ENCODE data around the gene JOSD2. TPM values are rescaled to one million over a fixed set of nuclear protein-coding genes. Genes with fewer than 3 reads are reported as not detected.

Gene JOSD2
- total RNA-seq, 2 donors from 2014 or later = 11.6 to 34.7 TPM

DNA sequence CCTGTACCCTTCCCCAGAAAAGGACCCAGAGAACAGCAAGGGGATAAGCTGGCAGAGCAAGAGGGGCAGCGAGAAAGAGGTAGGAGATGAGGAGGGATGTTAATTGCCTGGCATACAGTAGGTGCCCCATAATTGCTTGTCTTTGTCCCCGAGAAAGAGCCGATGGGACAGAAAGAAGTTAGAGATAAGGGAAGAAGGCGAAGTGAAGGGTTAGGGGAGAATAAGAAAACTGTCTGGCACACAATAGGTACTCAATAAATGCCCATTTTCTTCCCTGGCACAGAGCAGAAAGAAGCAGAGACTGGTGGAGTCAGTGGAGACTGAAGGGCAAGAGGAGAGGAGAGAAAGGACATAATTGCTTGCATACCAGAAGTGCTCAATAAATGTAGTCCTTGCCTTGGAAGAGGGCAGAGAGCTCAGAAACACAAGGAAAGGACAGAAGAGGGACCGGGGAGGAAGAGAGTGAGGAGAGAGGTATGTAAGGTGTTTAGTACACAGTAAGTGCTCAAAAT, 15.9 kb downstream of the JOSD2 start:
- TF ChIP-seq, protein P1, sequence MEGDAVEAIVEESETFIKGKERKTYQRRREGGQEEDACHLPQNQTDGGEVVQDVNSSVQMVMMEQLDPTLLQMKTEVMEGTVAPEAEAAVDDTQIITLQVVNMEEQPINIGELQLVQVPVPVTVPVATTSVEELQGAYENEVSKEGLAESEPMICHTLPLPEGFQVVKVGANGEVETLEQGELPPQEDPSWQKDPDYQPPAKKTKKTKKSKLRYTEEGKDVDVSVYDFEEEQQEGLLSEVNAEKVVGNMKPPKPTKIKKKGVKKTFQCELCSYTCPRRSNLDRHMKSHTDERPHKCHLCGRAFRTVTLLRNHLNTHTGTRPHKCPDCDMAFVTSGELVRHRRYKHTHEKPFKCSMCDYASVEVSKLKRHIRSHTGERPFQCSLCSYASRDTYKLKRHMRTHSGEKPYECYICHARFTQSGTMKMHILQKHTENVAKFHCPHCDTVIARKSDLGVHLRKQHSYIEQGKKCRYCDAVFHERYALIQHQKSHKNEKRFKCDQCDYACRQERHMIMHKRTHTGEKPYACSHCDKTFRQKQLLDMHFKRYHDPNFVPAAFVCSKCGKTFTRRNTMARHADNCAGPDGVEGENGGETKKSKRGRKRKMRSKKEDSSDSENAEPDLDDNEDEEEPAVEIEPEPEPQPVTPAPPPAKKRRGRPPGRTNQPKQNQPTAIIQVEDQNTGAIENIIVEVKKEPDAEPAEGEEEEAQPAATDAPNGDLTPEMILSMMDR (IDR thresholded peaks at IDR 0.05) = no peak
- Histone ChIP-seq H3K27me3 (replicated peaks; ENCODE audit: insufficient read depth) (no peaks in the 10 kb centered on the region), H3K9me3 (no peaks in the 10 kb centered on the region), H3K36me3 (no peaks in the 10 kb centered on the region), H3K4me3 (no peak overlapping the region), H3K4me1 (ENCODE audit: control insufficient read depth in 1 of 2, low read depth in 2 of 2) (no peaks in the 10 kb centered on the region), H3K27ac (no peak overlapping the region)
- no peak for ATAC-seq (ENCODE audit: insufficient number of reproducible peaks, low FRiP score, low read depth)
- DNase-seq (ENCODE audit: low spot score) = no peak

GRCh38 chr19:50494186-50495019, 16.6 kb downstream of the JOSD2 start:
- H3K27me3 ChIP-seq (replicated peaks; ENCODE audit: insufficient read depth) = no peaks in the 10 kb centered on the region
- no peaks in the 10 kb centered on the region for H3K4me1 ChIP-seq (ENCODE audit: control insufficient read depth in 1 of 2, low read depth in 2 of 2)
- DNase-seq (ENCODE audit: low spot score) (no peak), ATAC-seq (ENCODE audit: insufficient number of reproducible peaks, low FRiP score, low read depth) (no peak)
- TF ChIP-seq, protein P1 (IDR thresholded peaks at IDR 0.05) = no peak
- H3K36me3 ChIP-seq = no peaks in the 10 kb centered on the region
- no peak overlapping the region for H3K27ac ChIP-seq
- H3K9me3 ChIP-seq = no peaks in the 10 kb centered on the region
- no peak overlapping the region for H3K4me3 ChIP-seq

- TF ChIP-seq, protein P1 (IDR thresholded peaks at IDR 0.05) = no peak
- no peak for ATAC-seq (ENCODE audit: insufficient number of reproducible peaks, low FRiP score, low read depth)
- H3K9me3 ChIP-seq = no peaks in the 10 kb centered on the region
- no peaks in the 10 kb centered on the region for H3K27me3 ChIP-seq (replicated peaks; ENCODE audit: insufficient read depth)
- no peak overlapping the region for H3K4me3 ChIP-seq
- no peak overlapping the region for H3K27ac ChIP-seq
- H3K36me3 ChIP-seq = no peaks in the 10 kb centered on the region
- no peaks in the 10 kb centered on the region for H3K4me1 ChIP-seq (ENCODE audit: control insufficient read depth in 1 of 2, low read depth in 2 of 2)
- DNase-seq (ENCODE audit: low spot score) = no peak
Observed at GRCh38 chr19:50493171-50493570, 17.8 kb downstream of the JOSD2 start.

DNA sequence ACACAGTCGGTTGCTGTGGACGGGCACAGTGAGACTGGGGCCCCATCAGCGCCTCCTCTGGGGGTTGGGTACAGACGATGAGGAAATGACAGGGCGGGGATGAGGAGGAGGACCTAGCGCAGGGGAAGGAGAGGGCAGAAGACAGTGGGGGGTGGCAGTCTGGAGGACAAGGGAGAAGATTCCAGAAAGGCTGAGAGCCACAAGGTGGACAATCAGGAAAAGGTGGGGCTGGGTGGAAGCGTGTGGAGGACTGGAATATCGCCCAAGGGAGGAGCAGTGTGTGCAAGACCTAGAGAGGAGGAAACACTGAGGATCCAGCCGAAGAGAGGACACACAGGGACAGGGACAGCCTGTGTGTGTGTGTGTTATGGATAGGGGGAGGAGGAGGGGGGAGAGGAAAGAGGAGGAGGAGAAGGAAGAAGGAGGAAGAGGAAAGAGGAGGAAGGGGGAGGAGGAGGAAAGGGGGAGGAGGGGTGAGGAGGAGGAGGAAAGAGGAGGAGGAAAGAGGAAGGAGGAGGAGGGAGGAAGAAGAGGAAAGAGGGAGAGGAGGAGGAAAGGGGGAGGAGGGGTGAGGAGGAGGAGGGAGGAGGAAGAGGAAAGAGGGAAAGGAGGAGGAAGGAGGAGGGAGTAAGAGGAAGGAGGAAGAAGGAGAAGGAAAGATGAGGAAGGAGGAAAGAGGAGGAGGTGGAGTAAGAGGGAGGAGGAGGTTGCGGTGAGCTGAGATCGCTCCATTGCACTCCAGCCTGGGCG, 18.5 kb downstream of the JOSD2 start:
- Histone ChIP-seq H3K9me3 (no peaks in the 10 kb centered on the region), H3K4me3 (no peak overlapping the region), H3K36me3 (no peaks in the 10 kb centered on the region), H3K27me3 (replicated peaks; ENCODE audit: insufficient read depth) (no peaks in the 10 kb centered on the region), H3K27ac (no peak overlapping the region), H3K4me1 (ENCODE audit: control insufficient read depth in 1 of 2, low read depth in 2 of 2) (no peaks in the 10 kb centered on the region)
- DNase-seq (ENCODE audit: low spot score) = no peak
- ATAC-seq (ENCODE audit: insufficient number of reproducible peaks, low FRiP score, low read depth) = no peak
- TF ChIP-seq, protein P1 (IDR thresholded peaks at IDR 0.05) = no peak

GRCh38 chr19:50490991-50491472, 20.0 kb downstream of the JOSD2 start:
- TF ChIP-seq, protein P1 (IDR thresholded peaks at IDR 0.05) = no peak
- no peak overlapping the region for H3K4me3 ChIP-seq
- H3K27ac ChIP-seq = no peak overlapping the region
- no peaks in the 10 kb centered on the region for H3K9me3 ChIP-seq
- H3K36me3 ChIP-seq = no peaks in the 10 kb centered on the region
- no peaks in the 10 kb centered on the region for H3K27me3 ChIP-seq (replicated peaks; ENCODE audit: insufficient read depth)
- DNase-seq (ENCODE audit: low spot score) = no peak
- no peaks in the 10 kb centered on the region for H3K4me1 ChIP-seq (ENCODE audit: control insufficient read depth in 1 of 2, low read depth in 2 of 2)
- ATAC-seq (ENCODE audit: insufficient number of reproducible peaks, low FRiP score, low read depth) = no peak

Data from thoracic aorta (tissue), 2 donors.